IMR-90 (cell line): Measurements from ENCODE around the gene GPR3. TPM values are rescaled to one million over a fixed set of nuclear protein-coding genes. Genes with fewer than 3 reads are reported as not detected.

Experiments
- ATAC-seq: fragments of 200-7000 bp; cut with Tn5 transposase; 2 replicates; pipeline ENCODE4 v1.9.1; 2020; ENCODE audit warnings: low read depth, mild to moderate bottlenecking, moderate library complexity
- BruUV-seq: library from RNA; stranded (reverse); fragments of 400-500 nt; replicated peaks from 2 replicates; lab custom pipeline; 2021; lab: Mats Ljungman, UMichigan
- CTCF ChIA-PET: fragments of 300-600 bp; formaldehyde crosslinking; extraction: SDS; loops from one replicate; lab custom pipeline; 2021; ENCODE audit warnings: antibody characterized with exemption; lab: Yijun Ruan, JAX
- POLR2A ChIA-PET: fragments of 300-600 bp; sonication (Branson Sonifier 250); formaldehyde crosslinking; loops from one replicate; lab custom pipeline; 2022; ENCODE audit warnings: antibody characterized with exemption; ENCODE audit not compliant: unreplicated experiment; lab: Charles Lee
- DNase-seq: peaks from one replicate; pipeline ENCODE4 v3.0.0; 2013
- H2AFZ ChIP-seq: replicated peaks from 2 replicates; pipeline ENCODE3; 2013; ENCODE audit warnings: low read length, mild to moderate bottlenecking; ENCODE audit not compliant: poor library complexity
- H2AK5ac ChIP-seq: 2 replicates; pipeline ENCODE4 v1.6.1; 2013; ENCODE audit warnings: low read depth, low read length, inconsistent platforms
- H2AK9ac ChIP-seq: replicated peaks from 2 replicates; pipeline ENCODE3; 2013; ENCODE audit warnings: mild to moderate bottlenecking, low read depth, low read length, moderate library complexity; ENCODE audit not compliant: poor library complexity
- H2BK120ac ChIP-seq: 2 replicates; pipeline ENCODE4 v1.6.1; 2013; ENCODE audit warnings: low read depth, low read length, inconsistent platforms
- H2BK15ac ChIP-seq: 3 replicates; pipeline ENCODE4 v1.6.1; 2013; ENCODE audit warnings: low read depth, low read length, inconsistent platforms
- H2BK20ac ChIP-seq: 2 replicates; pipeline ENCODE4 v1.6.1; 2013; ENCODE audit warnings: low read depth, mild to moderate bottlenecking, inconsistent platforms, low read length, moderate library complexity
- H2BK5ac ChIP-seq: 2 replicates; pipeline ENCODE4 v1.6.1; 2013; ENCODE audit warnings: mild to moderate bottlenecking, low read depth, low read length, inconsistent platforms; ENCODE audit not compliant: poor library complexity, severe bottlenecking
- H3K14ac ChIP-seq: replicated peaks from 2 replicates; pipeline ENCODE4 v1.6.1; 2013; ENCODE audit warnings: low read depth, low read length, inconsistent platforms
- H3K18ac ChIP-seq: 2 replicates; pipeline ENCODE4 v1.6.1; 2013; ENCODE audit warnings: low read depth, low read length, control low read depth
- H3K23ac ChIP-seq: 2 replicates; pipeline ENCODE4 v1.6.1; 2013; ENCODE audit warnings: low read depth, low read length, inconsistent platforms
- H3K27ac ChIP-seq: 2 replicates; pipeline ENCODE4 v1.5.1; 2013; ENCODE audit warnings: mild to moderate bottlenecking, control low read depth, low read length; ENCODE audit not compliant: insufficient read depth
- H3K27me3 ChIP-seq: 2 replicates; pipeline ENCODE4 v1.6.1; 2013; ENCODE audit warnings: low read length; ENCODE audit not compliant: control insufficient read depth, insufficient read depth
- H3K36me3 ChIP-seq: 2 replicates; pipeline ENCODE4 v1.6.1; 2013; ENCODE audit warnings: low read length, mixed read lengths; ENCODE audit not compliant: control insufficient read depth, insufficient read depth
- H3K4ac ChIP-seq: 2 replicates; pipeline ENCODE4 v1.6.1; 2013; ENCODE audit warnings: low read depth, low read length, inconsistent platforms
- H3K4me1 ChIP-seq: 2 replicates; pipeline ENCODE4 v1.6.1; 2013; ENCODE audit warnings: low read length, mixed read lengths; ENCODE audit not compliant: control insufficient read depth, insufficient read depth
- H3K4me2 ChIP-seq: 2 replicates; pipeline ENCODE4 v1.6.1; 2013; ENCODE audit warnings: low read depth, mild to moderate bottlenecking, control low read depth, low read length, moderate library complexity
- H3K4me3 ChIP-seq: 2 replicates; pipeline ENCODE4 v1.5.1; 2013; ENCODE audit warnings: low read depth, mild to moderate bottlenecking, control low read depth, low read length, moderate library complexity; ENCODE audit not compliant: insufficient read depth
- H3K56ac ChIP-seq: 2 replicates; pipeline ENCODE4 v1.6.1; 2013; ENCODE audit warnings: low read length, inconsistent platforms; ENCODE audit not compliant: insufficient read depth; ENCODE audit errors: extremely low read depth
- H3K79me1 ChIP-seq, 2 experiments: 2 replicates each; pipeline ENCODE4 v1.6.1; 2013; ENCODE audit warnings: low read length in 2 of 2, inconsistent platforms in 1 of 2, low read depth in 1 of 2
- H3K9ac ChIP-seq: 2 replicates; pipeline ENCODE4 v1.6.1; 2013; ENCODE audit warnings: low read depth, low read length, control low read depth
- H3K9me1 ChIP-seq: 2 replicates; pipeline ENCODE4 v1.6.1; 2013; ENCODE audit warnings: low read length, inconsistent platforms; ENCODE audit not compliant: insufficient read depth
- H3K9me3 ChIP-seq: 2 replicates; pipeline ENCODE4 v1.6.1; 2013; ENCODE audit warnings: low read length; ENCODE audit not compliant: control insufficient read depth, insufficient read depth
- H4K20me1 ChIP-seq: 2 replicates; pipeline ENCODE4 v1.6.1; 2013; ENCODE audit warnings: low read length, inconsistent platforms; ENCODE audit not compliant: insufficient read depth
- H4K5ac ChIP-seq: 2 replicates; pipeline ENCODE4 v1.6.1; 2013; ENCODE audit warnings: mild to moderate bottlenecking, low read depth, low read length, control low read depth
- H4K8ac ChIP-seq, 2 experiments: 2 replicates each; pipeline ENCODE4 v1.6.1; 2013; ENCODE audit warnings: low read depth in 2 of 2, low read length in 2 of 2, control low read depth in 1 of 2, inconsistent platforms in 1 of 2
- H4K91ac ChIP-seq: 2 replicates; pipeline ENCODE4 v1.6.1; 2013; ENCODE audit warnings: low read depth, low read length, inconsistent platforms; ENCODE audit not compliant: insufficient read depth
- BHLHE40 ChIP-seq: fragments of 150-350 bp; IDR thresholded peaks from 2 replicates; pipeline ENCODE4 v1.6.1; 2016; ENCODE audit warnings: mild to moderate bottlenecking, low read depth, low read length
- CEBPB ChIP-seq: IDR thresholded peaks from 2 replicates; pipeline ENCODE4 v1.6.1; 2012; ENCODE audit warnings: low read depth, low read length, improper control_type of control experiment
- CHD1 ChIP-seq: IDR thresholded peaks from 2 replicates; pipeline ENCODE4 v1.6.1; 2012; ENCODE audit warnings: low read depth, low read length, improper control_type of control experiment
- FOS ChIP-seq: fragments of 150-350 bp; IDR thresholded peaks from 2 replicates; pipeline ENCODE4 v1.6.1; 2016; ENCODE audit warnings: low read depth, low read length
- MAFK ChIP-seq: IDR thresholded peaks from 2 replicates; pipeline ENCODE4 v1.6.1; 2012; ENCODE audit warnings: low read depth, low read length, improper control_type of control experiment
- MAZ ChIP-seq: IDR thresholded peaks from 2 replicates; pipeline ENCODE4 v1.6.1; 2012; ENCODE audit warnings: low read depth, mild to moderate bottlenecking, low read length, improper control_type of control experiment, moderate library complexity, borderline replicate concordance
- MXI1 ChIP-seq: IDR thresholded peaks from 2 replicates; pipeline ENCODE4 v1.6.1; 2012; ENCODE audit warnings: low read depth, mild to moderate bottlenecking, low read length, moderate library complexity, borderline replicate concordance
- NFE2L2 ChIP-seq: fragments of 150-350 bp; IDR thresholded peaks from 2 replicates; pipeline ENCODE4 v1.6.1; 2016; ENCODE audit warnings: low read depth, mild to moderate bottlenecking, low read length
- POLR2A ChIP-seq: IDR thresholded peaks from 2 replicates; pipeline ENCODE4 v1.6.1; 2012; ENCODE audit warnings: mild to moderate bottlenecking, low read depth, low read length
- RAD21 ChIP-seq: IDR thresholded peaks from 2 replicates; pipeline ENCODE4 v1.6.1; 2012; ENCODE audit warnings: low read length, improper control_type of control experiment
- RCOR1 ChIP-seq: IDR thresholded peaks from 2 replicates; pipeline ENCODE4 v1.6.1; 2012; ENCODE audit warnings: mild to moderate bottlenecking, low read length, improper control_type of control experiment; ENCODE audit not compliant: insufficient replicate concordance
- RFX5 ChIP-seq: IDR thresholded peaks from 2 replicates; pipeline ENCODE4 v1.8.0; 2012; ENCODE audit warnings: low read depth, mild to moderate bottlenecking, low read length, moderate library complexity
- SMC3 ChIP-seq: fragments of 150-350 bp; IDR thresholded peaks from 2 replicates; pipeline ENCODE4 v1.6.1; 2016; ENCODE audit warnings: low read depth, mild to moderate bottlenecking, antibody characterized with exemption, low read length, moderate library complexity
- WGBS, 2 experiments: methylation state at CpG; one replicate each; pipeline versions ENCODE4 v1.1.5 to v1.1.7; 2013; ENCODE audit warnings: missing lambda C conversion rate in 2 of 2; ENCODE audit not compliant: insufficient read length in 1 of 2; ENCODE audit errors: extremely low coverage in 2 of 2; 5-methylcytosine and 5-hydroxymethylcytosine counted together
- dilution Hi-C: fragments of 300-500 bp; cut with HindIII; formaldehyde crosslinking; loops from one replicate; pipeline ENCODE4 v1.14.3; 2018; ENCODE audit warnings: low sequenced_read_pairs; ENCODE audit not compliant: unreplicated experiment
- in situ Hi-C: fragments of 300-500 bp; cut with MboI; formaldehyde crosslinking; loops from 3 replicates; pipeline ENCODE4 v1.14.3; 2019; ENCODE audit warnings: low sequenced_read_pairs, inconsistent platforms, mixed read lengths
- intact Hi-C: fragments of 100-400 bp; cut with micrococcal nuclease; formaldehyde crosslinking; loops from 2 replicates; pipeline ENCODE4 v1.10.0; 2022
- polyA plus RNA-seq, 3 experiments: library from polyadenylated mRNA; depleted of rRNA; stranded (reverse); fragments of >200 nt; gene quantifications; 2 replicates each; pipeline ENCODE4 v1.2.3, GENCODE V29; 2012; ENCODE audit warnings: low replicate concordance in 1 of 3
- total RNA-seq: library from RNA; depleted of rRNA; stranded (reverse); fragments of >200 nt; gene quantifications from 2 replicates; pipeline ENCODE4 v1.2.3, GENCODE V29; 2012
- TF ChIP-seq, protein P1 (sequence below): fragments of 150-350 bp; IDR thresholded peaks from 2 replicates; pipeline ENCODE4 v1.6.1; 2016; ENCODE audit warnings: low read depth, mild to moderate bottlenecking, low read length, moderate library complexity, borderline replicate concordance
- TF ChIP-seq, protein P2 (sequence below): conservative IDR thresholded peaks from 2 replicates; pipeline ENCODE4 v1.5.1; 2012; ENCODE audit warnings: mild to moderate bottlenecking, low read depth, low read length, improper control_type of control experiment

The GPR3 gene
- total and polyA plus RNA-seq, 2 of the 4 experiments (the other 2 are of a cell fraction) = 0.72 to 4.8 TPM

DNA sequence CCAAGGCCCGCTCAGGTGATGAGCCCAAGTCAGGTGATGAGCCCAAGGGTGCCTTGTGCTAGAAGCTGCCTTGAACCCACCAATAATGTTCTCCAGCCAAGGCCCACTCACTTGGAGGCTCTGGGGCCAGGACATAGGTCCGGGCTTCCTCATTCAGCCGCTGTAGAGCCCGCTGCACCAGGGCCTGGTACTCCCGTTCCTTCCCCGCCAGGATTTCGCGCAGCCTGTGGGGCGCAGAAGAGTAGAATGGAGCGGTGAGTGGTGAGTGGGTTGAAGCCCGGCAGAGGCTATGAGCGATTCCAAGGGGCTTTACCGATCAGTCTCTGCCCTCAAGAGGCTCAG, 36.2 kb upstream of the GPR3 start:
- CTCF ChIA-PET = no interaction called here
- TF ChIP-seq SMC3 = no peak
- TF ChIP-seq FOS = no peak
- TF ChIP-seq CEBPB = no peak
- TF ChIP-seq CHD1 = no peak
- TF ChIP-seq RCOR1 = no peak
- TF ChIP-seq, protein P1, sequence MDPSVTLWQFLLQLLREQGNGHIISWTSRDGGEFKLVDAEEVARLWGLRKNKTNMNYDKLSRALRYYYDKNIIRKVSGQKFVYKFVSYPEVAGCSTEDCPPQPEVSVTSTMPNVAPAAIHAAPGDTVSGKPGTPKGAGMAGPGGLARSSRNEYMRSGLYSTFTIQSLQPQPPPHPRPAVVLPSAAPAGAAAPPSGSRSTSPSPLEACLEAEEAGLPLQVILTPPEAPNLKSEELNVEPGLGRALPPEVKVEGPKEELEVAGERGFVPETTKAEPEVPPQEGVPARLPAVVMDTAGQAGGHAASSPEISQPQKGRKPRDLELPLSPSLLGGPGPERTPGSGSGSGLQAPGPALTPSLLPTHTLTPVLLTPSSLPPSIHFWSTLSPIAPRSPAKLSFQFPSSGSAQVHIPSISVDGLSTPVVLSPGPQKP = no peak
- no peak for TF ChIP-seq NFE2L2
- no peak for TF ChIP-seq BHLHE40
- no peak for TF ChIP-seq POLR2A
- TF ChIP-seq RAD21 = no peak
- TF ChIP-seq, protein P2, sequence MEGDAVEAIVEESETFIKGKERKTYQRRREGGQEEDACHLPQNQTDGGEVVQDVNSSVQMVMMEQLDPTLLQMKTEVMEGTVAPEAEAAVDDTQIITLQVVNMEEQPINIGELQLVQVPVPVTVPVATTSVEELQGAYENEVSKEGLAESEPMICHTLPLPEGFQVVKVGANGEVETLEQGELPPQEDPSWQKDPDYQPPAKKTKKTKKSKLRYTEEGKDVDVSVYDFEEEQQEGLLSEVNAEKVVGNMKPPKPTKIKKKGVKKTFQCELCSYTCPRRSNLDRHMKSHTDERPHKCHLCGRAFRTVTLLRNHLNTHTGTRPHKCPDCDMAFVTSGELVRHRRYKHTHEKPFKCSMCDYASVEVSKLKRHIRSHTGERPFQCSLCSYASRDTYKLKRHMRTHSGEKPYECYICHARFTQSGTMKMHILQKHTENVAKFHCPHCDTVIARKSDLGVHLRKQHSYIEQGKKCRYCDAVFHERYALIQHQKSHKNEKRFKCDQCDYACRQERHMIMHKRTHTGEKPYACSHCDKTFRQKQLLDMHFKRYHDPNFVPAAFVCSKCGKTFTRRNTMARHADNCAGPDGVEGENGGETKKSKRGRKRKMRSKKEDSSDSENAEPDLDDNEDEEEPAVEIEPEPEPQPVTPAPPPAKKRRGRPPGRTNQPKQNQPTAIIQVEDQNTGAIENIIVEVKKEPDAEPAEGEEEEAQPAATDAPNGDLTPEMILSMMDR = no peak
- TF ChIP-seq RFX5 = no peak
- no peak for TF ChIP-seq MAFK
- no peak for TF ChIP-seq MAZ
- no peak for TF ChIP-seq MXI1
- no peak overlapping the region for H2AFZ ChIP-seq
- no peak overlapping the region for H4K5ac ChIP-seq
- peaks cover 32% of the 10 kb centered on the region for H3K36me3 ChIP-seq
- intact Hi-C loops (no loop called here), in situ Hi-C loops (no loop called here), dilution Hi-C loops (no loop called here)
- H2BK5ac ChIP-seq = no peak overlapping the region
- H3K56ac ChIP-seq = no peak overlapping the region
- no peak overlapping the region for H2BK120ac ChIP-seq
- no TSS peak for BruUV-seq
- no peaks in the 10 kb centered on the region for H3K27me3 ChIP-seq
- H3K4ac ChIP-seq = no peak overlapping the region
- no peak for ATAC-seq
- H2BK15ac ChIP-seq = no peak overlapping the region
- H3K9me1 ChIP-seq = no peaks in the 10 kb centered on the region
- H3K23ac ChIP-seq = no peak overlapping the region
- no peak overlapping the region for H3K14ac ChIP-seq
- no peaks in the 10 kb centered on the region for H4K20me1 ChIP-seq
- H2BK20ac ChIP-seq = no peak overlapping the region
- no peak overlapping the region for H2AK9ac ChIP-seq
- WGBS, 2 experiments = 100% methylated on average over 6 of the region's 13 CpGs; no CpG with 5 or more reads in 1 of the 2 experiments
- H3K18ac ChIP-seq = no peak overlapping the region
- H3K9me3 ChIP-seq = no peaks in the 10 kb centered on the region
- H3K4me3 ChIP-seq = no peak overlapping the region
- H3K27ac ChIP-seq = no peak overlapping the region
- H4K91ac ChIP-seq = no peak overlapping the region
- H3K9ac ChIP-seq = no peak overlapping the region
- no peak overlapping the region for H3K4me2 ChIP-seq
- no peak overlapping the region for H2AK5ac ChIP-seq
- H3K79me1 ChIP-seq = no peaks in the 10 kb centered on the region
- H3K4me1 ChIP-seq = no peaks in the 10 kb centered on the region
- no peak for DNase-seq
- H4K8ac ChIP-seq = no peak overlapping the region
- POLR2A ChIA-PET = no interaction called here
